22Rv1 (cell line): ENCODE measurements around the gene NME7.

Source experiments
- CTCF ChIP-seq: fragments of 450-650 bp; IDR thresholded peaks from 2 replicates; pipeline ENCODE4 v1.5.1; 2017; ENCODE audit warnings: mild to moderate bottlenecking
- ZFX ChIP-seq: fragments of 450-650 bp; IDR thresholded peaks from 2 replicates; pipeline ENCODE4 v1.6.1; 2017; ENCODE audit warnings: antibody characterized with exemption, borderline replicate concordance

GRCh38 chr1:169103480-169103893 lies 264.1 kb downstream of the NME7 start:
- no peak for TF ChIP-seq CTCF
- TF ChIP-seq ZFX = no peak
